Keratinocyte (primary cell): ENCODE measurements around the gene ARMH2. TPM values are rescaled to one million over a fixed set of nuclear protein-coding genes. Genes with fewer than 3 reads are reported as not detected.

Source experiments
- DNase-seq: peaks from one replicate; pipeline ENCODE4 v3.0.0-alpha.2; 2011; ENCODE audit warnings: low read depth, missing footprints, low spot score
- FAIRE-seq: peaks from 2 replicates; lab custom pipeline; 2011; peaks lifted over from hg19 to GRCh38; lab: Jason Lieb, UNC
- H2AFZ ChIP-seq: 2 replicates; pipeline ENCODE4 v1.6.0; 2012; ENCODE audit warnings: low read length, control low read depth, inconsistent platforms; ENCODE audit not compliant: control insufficient read depth
- H3K27ac ChIP-seq: 2 replicates; pipeline ENCODE4 v1.5.1; 2011; ENCODE audit warnings: low read length; ENCODE audit not compliant: control insufficient read depth, insufficient read depth
- H3K27me3 ChIP-seq: 3 replicates; pipeline ENCODE4 v1.6.0; 2011; ENCODE audit warnings: low read length; ENCODE audit not compliant: control insufficient read depth, insufficient read depth; ENCODE audit errors: extremely low read depth
- H3K36me3 ChIP-seq, 2 experiments: 2 replicates in 1 of 2; 3 replicates in 1 of 2; pipeline ENCODE4 v1.5.1; 2011; ENCODE audit warnings: low read length in 2 of 2, mild to moderate bottlenecking in 1 of 2; ENCODE audit not compliant: control insufficient read depth in 2 of 2, insufficient read depth in 2 of 2; ENCODE audit errors: extremely low read depth in 1 of 2
- H3K4me1 ChIP-seq: 3 replicates; pipeline ENCODE4 v1.5.1; 2011; ENCODE audit warnings: low read length; ENCODE audit not compliant: control insufficient read depth, insufficient read depth; ENCODE audit errors: extremely low read depth
- H3K4me2 ChIP-seq: 3 replicates; pipeline ENCODE4 v1.6.0; 2011; ENCODE audit warnings: low read depth, low read length; ENCODE audit not compliant: control insufficient read depth, insufficient read depth; ENCODE audit errors: extremely low read depth
- H3K4me3 ChIP-seq, 3 experiments: fragments of 200-600 bp in 1 of 3; sonication (generic) in 1 of 3; 2 replicates in 2 of 3; 3 replicates in 1 of 3; pipeline ENCODE4 v1.5.1; 2011 to 2016; ENCODE audit warnings: low read length in 3 of 3, mild to moderate bottlenecking in 3 of 3, control low read depth in 2 of 3, inconsistent platforms in 1 of 3, low read depth in 1 of 3, mixed read lengths in 1 of 3, mixed run types in 1 of 3, moderate library complexity in 1 of 3; ENCODE audit not compliant: control insufficient read depth in 2 of 3, insufficient read depth in 2 of 3; ENCODE audit errors: extremely low read depth in 1 of 3
- H3K79me2 ChIP-seq: 2 replicates; pipeline ENCODE4 v1.6.0; 2012; ENCODE audit warnings: low read length; ENCODE audit not compliant: control insufficient read depth, insufficient read depth
- H3K9ac ChIP-seq: 3 replicates; pipeline ENCODE4 v1.6.0; 2011; ENCODE audit warnings: low read length; ENCODE audit not compliant: control insufficient read depth, insufficient read depth; ENCODE audit errors: extremely low read depth
- H3K9me1 ChIP-seq: 3 replicates; pipeline ENCODE4 v1.6.0; 2011; ENCODE audit warnings: low read length; ENCODE audit not compliant: control insufficient read depth, insufficient read depth; ENCODE audit errors: extremely low read depth
- H3K9me3 ChIP-seq: 2 replicates; pipeline ENCODE4 v1.5.1; 2012; ENCODE audit warnings: low read depth, low read length; ENCODE audit not compliant: control insufficient read depth
- H4K20me1 ChIP-seq: 3 replicates; pipeline ENCODE4 v1.6.0; 2011; ENCODE audit warnings: low read length; ENCODE audit not compliant: control insufficient read depth, insufficient read depth; ENCODE audit errors: extremely low read depth
- EZH2 ChIP-seq: IDR thresholded peaks from one replicate; pipeline ENCODE4 v1.6.1; 2012; ENCODE audit warnings: inconsistent platforms, mild to moderate bottlenecking, low read length, moderate library complexity
- dilution Hi-C: fragments of 300-500 bp; cut with MboI; formaldehyde crosslinking; loops from one replicate; pipeline ENCODE4 v1.7.0; 2020; ENCODE audit warnings: low sequenced_read_pairs; ENCODE audit not compliant: extremely low pct_ligation_motif_present
- polyA plus RNA-seq, 5 experiments: library from polyadenylated mRNA; depleted of rRNA in 3 of 5; stranded (reverse) in 3 of 5; stranded (forward) in 1 of 5; unstranded in 1 of 5; fragments of >200 nt; gene quantifications; 1 replicate in 1 of 5; 2 replicates in 3 of 5; 3 replicates in 1 of 5; pipeline versions ENCODE4 v1.2.1 to v1.2.3, GENCODE V29; 2011 to 2012; ENCODE audit warnings: missing spikeins in 2 of 5, low read depth in 1 of 5, low replicate concordance in 1 of 5
- TF ChIP-seq, protein P1 (sequence below), 3 experiments: IDR thresholded peaks in 1 of 3; conservative IDR thresholded peaks in 1 of 3; optimal IDR thresholded peaks in 1 of 3; 2 replicates in 2 of 3; 3 replicates in 1 of 3; pipeline versions ENCODE3 to v1.5.1; 2011; ENCODE audit warnings: low read length in 3 of 3, mild to moderate bottlenecking in 3 of 3, moderate library complexity in 2 of 3, control low read depth in 1 of 3, inconsistent platforms in 1 of 3; ENCODE audit not compliant: insufficient read depth in 2 of 3; ENCODE audit errors: extremely low read depth in 1 of 3

Gene ARMH2
- polyA plus RNA-seq, 1 donor (not counting 4 experiments of a cell fraction or from before 2014, with no cell fraction given) = not detected

GRCh38 chr6:24824142-24824938 is 25.6 kb upstream of the ARMH2 start:
- dilution Hi-C loops = no loop called here
- Histone ChIP-seq H3K79me2 (no peaks in the 10 kb centered on the region), H3K36me3 (no peaks in the 10 kb centered on the region), H3K27me3 (no peaks in the 10 kb centered on the region), H3K9ac (no peak overlapping the region), H3K9me3 (no peaks in the 10 kb centered on the region), H3K27ac (no peak overlapping the region), H2AFZ (no peak overlapping the region), H4K20me1 (no peaks in the 10 kb centered on the region), H3K4me1 (peaks cover 10% of the 10 kb centered on the region), H3K9me1 (no peaks in the 10 kb centered on the region), H3K4me3 (no peak overlapping the region), H3K4me2 (no peak overlapping the region)
- no peak for FAIRE-seq
- no peak for DNase-seq
- TF ChIP-seq EZH2 = no peak
- TF ChIP-seq, protein P1, sequence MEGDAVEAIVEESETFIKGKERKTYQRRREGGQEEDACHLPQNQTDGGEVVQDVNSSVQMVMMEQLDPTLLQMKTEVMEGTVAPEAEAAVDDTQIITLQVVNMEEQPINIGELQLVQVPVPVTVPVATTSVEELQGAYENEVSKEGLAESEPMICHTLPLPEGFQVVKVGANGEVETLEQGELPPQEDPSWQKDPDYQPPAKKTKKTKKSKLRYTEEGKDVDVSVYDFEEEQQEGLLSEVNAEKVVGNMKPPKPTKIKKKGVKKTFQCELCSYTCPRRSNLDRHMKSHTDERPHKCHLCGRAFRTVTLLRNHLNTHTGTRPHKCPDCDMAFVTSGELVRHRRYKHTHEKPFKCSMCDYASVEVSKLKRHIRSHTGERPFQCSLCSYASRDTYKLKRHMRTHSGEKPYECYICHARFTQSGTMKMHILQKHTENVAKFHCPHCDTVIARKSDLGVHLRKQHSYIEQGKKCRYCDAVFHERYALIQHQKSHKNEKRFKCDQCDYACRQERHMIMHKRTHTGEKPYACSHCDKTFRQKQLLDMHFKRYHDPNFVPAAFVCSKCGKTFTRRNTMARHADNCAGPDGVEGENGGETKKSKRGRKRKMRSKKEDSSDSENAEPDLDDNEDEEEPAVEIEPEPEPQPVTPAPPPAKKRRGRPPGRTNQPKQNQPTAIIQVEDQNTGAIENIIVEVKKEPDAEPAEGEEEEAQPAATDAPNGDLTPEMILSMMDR (optimal IDR thresholded peaks at IDR 0.05 in 1 of 3, IDR thresholded peaks at IDR 0.05 in 1 of 3, conservative IDR thresholded peaks at IDR 0.05 in 1 of 3; ENCODE audit: extremely low read depth in 1 of 3, insufficient read depth in 2 of 3, low read length in 3 of 3) = no peak

DNA sequence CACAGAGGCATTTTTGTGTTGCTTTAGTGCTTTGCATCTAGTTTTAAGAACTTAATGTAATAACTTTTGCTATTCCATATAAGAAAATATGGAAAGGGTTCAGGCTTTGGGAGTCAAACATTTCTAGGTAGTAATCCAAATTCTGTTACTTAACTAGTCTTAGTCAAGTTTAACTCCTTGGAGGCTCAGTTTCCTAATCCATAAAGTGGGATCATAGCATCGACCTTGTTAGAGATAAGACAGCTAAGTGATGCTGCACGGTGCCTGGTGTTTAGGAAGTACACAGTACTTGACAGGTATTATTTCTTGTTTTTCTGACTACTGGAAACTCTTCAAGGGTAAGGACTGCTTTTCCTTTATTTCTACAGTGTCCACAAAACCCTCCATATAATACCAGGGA is 24.5 kb upstream of the ARMH2 start:
- H3K79me2 ChIP-seq = no peaks in the 10 kb centered on the region
- no peaks in the 10 kb centered on the region for H3K36me3 ChIP-seq
- H3K4me1 ChIP-seq = peaks cover 10% of the 10 kb centered on the region
- H3K4me2 ChIP-seq = no peak overlapping the region
- no peaks in the 10 kb centered on the region for H3K27me3 ChIP-seq
- no peaks in the 10 kb centered on the region for H4K20me1 ChIP-seq
- FAIRE-seq = no peak
- no peak overlapping the region for H3K9ac ChIP-seq
- H3K9me1 ChIP-seq = no peaks in the 10 kb centered on the region
- no peak overlapping the region for H3K4me3 ChIP-seq
- no peak for TF ChIP-seq EZH2
- TF ChIP-seq, protein P1 (optimal IDR thresholded peaks at IDR 0.05 in 1 of 3, IDR thresholded peaks at IDR 0.05 in 1 of 3, conservative IDR thresholded peaks at IDR 0.05 in 1 of 3; ENCODE audit: extremely low read depth in 1 of 3, insufficient read depth in 2 of 3, low read length in 3 of 3) = no peak
- no peak overlapping the region for H2AFZ ChIP-seq
- dilution Hi-C loops = no loop called here
- no peak overlapping the region for H3K27ac ChIP-seq
- DNase-seq = no peak
- no peaks in the 10 kb centered on the region for H3K9me3 ChIP-seq
